DND-41 (cell line): ENCODE data around the gene USP48.

ENCODE experiments used
- ATAC-seq: fragments of 200-7000 bp; cut with Tn5 transposase; 3 replicates; pipeline ENCODE4 v1.9.1; 2021; ENCODE audit warnings: low read depth; ENCODE audit not compliant: insufficient read depth
- DNase-seq: peaks from one replicate; pipeline ENCODE4 v3.0.0-alpha.2; 2020
- H2AFZ ChIP-seq: 2 replicates; pipeline ENCODE4 v1.6.0; 2012; ENCODE audit warnings: low read depth, low read length
- H3K27ac ChIP-seq: 2 replicates; pipeline ENCODE4 v1.5.1; 2012; ENCODE audit warnings: low read length, inconsistent platforms
- H3K27me3 ChIP-seq: fragments of 200-600 bp; sonication (generic); 2 replicates; pipeline ENCODE4 v1.6.0; 2012; ENCODE audit warnings: low read length, mild to moderate bottlenecking, inconsistent platforms; ENCODE audit not compliant: insufficient read depth, poor library complexity
- H3K36me3 ChIP-seq: 2 replicates; pipeline ENCODE4 v1.5.1; 2012; ENCODE audit warnings: low read length, inconsistent platforms; ENCODE audit not compliant: insufficient read depth
- H3K4me1 ChIP-seq: 2 replicates; pipeline ENCODE4 v1.5.1; 2012; ENCODE audit warnings: mild to moderate bottlenecking, low read length; ENCODE audit not compliant: insufficient read depth
- H3K4me2 ChIP-seq: 2 replicates; pipeline ENCODE4 v1.6.0; 2012; ENCODE audit warnings: mild to moderate bottlenecking, moderate library complexity, low read length, inconsistent platforms; ENCODE audit not compliant: insufficient read depth
- H3K4me3 ChIP-seq, 2 experiments: fragments of 200-600 bp in 1 of 2; shearing (Covaris generic) in 1 of 2; 2 replicates each; pipeline ENCODE4 v1.5.1; 2012 to 2016; ENCODE audit warnings: inconsistent platforms in 2 of 2, low read length in 2 of 2, mild to moderate bottlenecking in 2 of 2, low read depth in 1 of 2, moderate library complexity in 1 of 2
- H3K79me2 ChIP-seq: 2 replicates; pipeline ENCODE4 v1.6.0; 2012; ENCODE audit warnings: low read length, inconsistent platforms; ENCODE audit not compliant: insufficient read depth
- H3K9ac ChIP-seq: 2 replicates; pipeline ENCODE4 v1.6.0; 2012; ENCODE audit warnings: low read depth, mild to moderate bottlenecking, inconsistent platforms, low read length, moderate library complexity
- H3K9me3 ChIP-seq: 2 replicates; pipeline ENCODE4 v1.5.1; 2012; ENCODE audit warnings: low read length, moderate library complexity, mild to moderate bottlenecking, inconsistent platforms; ENCODE audit not compliant: insufficient read depth, severe bottlenecking
- H4K20me1 ChIP-seq: 2 replicates; pipeline ENCODE4 v1.6.0; 2012; ENCODE audit warnings: low read length; ENCODE audit not compliant: insufficient read depth
- CTCF ChIP-seq: IDR thresholded peaks from 2 replicates; pipeline ENCODE4 v1.5.1; 2012; ENCODE audit warnings: borderline replicate concordance, low read length, moderate library complexity, mild to moderate bottlenecking; ENCODE audit not compliant: poor library complexity, severe bottlenecking; ENCODE audit errors: extremely low read depth
- EZH2 ChIP-seq: IDR thresholded peaks from 3 replicates; pipeline ENCODE4 v1.6.1; 2012; ENCODE audit warnings: borderline replicate concordance, low read depth, mild to moderate bottlenecking, moderate library complexity, low read length, inconsistent platforms; ENCODE audit not compliant: severe bottlenecking

USP48 gene

DNA sequence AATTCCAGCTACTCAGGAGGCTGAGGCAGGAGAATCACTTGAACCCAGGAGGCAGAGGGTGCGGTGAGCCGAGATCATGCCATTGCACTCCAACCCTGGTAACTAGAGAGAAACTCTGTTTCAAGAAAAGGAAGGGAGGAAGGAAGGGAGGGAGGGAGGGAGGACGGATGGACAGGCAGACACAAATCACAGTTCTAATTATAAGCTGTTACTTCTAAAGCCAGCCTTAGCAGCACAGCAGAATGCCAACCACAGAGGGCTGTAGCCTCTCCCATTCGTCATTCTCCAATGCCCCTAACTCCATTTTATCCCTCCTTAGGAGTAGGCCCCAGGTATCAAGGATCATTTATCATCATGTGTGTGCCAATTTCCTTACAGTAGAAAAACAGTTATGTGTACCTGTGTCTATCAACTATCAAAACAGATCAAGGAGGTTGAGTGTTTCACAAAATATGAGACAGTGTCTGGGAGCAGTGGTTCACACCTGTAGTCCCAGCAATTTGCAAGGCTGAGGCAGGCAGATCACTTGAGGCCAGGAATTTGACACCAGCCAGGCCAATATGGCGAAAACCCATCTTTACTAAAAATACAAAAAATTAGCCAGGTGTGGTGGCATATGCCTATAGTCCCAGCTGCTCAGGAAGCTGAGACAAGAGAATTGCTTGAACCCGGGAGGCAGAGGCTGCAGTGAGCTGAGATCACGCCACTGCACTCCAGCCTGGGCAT, 19.1 kb downstream of the USP48 start:
- no peaks in the 10 kb centered on the region for H3K4me1 ChIP-seq
- peaks cover 3% of the 10 kb centered on the region; the same call in 1 of the 2 replicates for H3K36me3 ChIP-seq
- H4K20me1 ChIP-seq = peaks cover 85% of the 10 kb centered on the region
- DNase-seq (no peak), ATAC-seq (no peak)
- no peak overlapping the region for H3K4me2 ChIP-seq
- no peaks in the 10 kb centered on the region for H3K27me3 ChIP-seq
- H3K79me2 ChIP-seq = peaks cover 99% of the 10 kb centered on the region
- no peak overlapping the region for H2AFZ ChIP-seq
- H3K4me3 ChIP-seq = no peak overlapping the region
- H3K9ac ChIP-seq = no peak overlapping the region
- H3K9me3 ChIP-seq = no peaks in the 10 kb centered on the region
- TF ChIP-seq CTCF = no peak
- H3K27ac ChIP-seq = no peak overlapping the region

- H3K4me2 ChIP-seq = no peak overlapping the region
- H4K20me1 ChIP-seq = peaks cover 85% of the 10 kb centered on the region
- H3K36me3 ChIP-seq = peaks cover 3% of the 10 kb centered on the region; the same call in 1 of the 2 replicates
- no peaks in the 10 kb centered on the region for H3K9me3 ChIP-seq
- no peak for TF ChIP-seq CTCF
- TF ChIP-seq EZH2 = no peak
- no peak overlapping the region for H3K9ac ChIP-seq
- H3K27ac ChIP-seq = no peak overlapping the region
- no peaks in the 10 kb centered on the region for H3K4me1 ChIP-seq
- H2AFZ ChIP-seq = no peak overlapping the region
- H3K79me2 ChIP-seq = peaks cover 99% of the 10 kb centered on the region
- no peaks in the 10 kb centered on the region for H3K27me3 ChIP-seq
- DNase-seq (no peak), ATAC-seq (no peak)
- no peak overlapping the region for H3K4me3 ChIP-seq
Measured at GRCh38 chr1:21763236-21763635, 19.7 kb downstream of the USP48 start.

GRCh38 chr1:21762022-21762404, 20.9 kb downstream of the USP48 start:
- no peak for TF ChIP-seq EZH2
- no peak for TF ChIP-seq CTCF
- no peak overlapping the region for H3K9ac ChIP-seq

GRCh38 chr1:21761052-21761451, 21.9 kb downstream of the USP48 start:
- ATAC-seq (no peak), DNase-seq (no peak)
- no peak overlapping the region for H3K27ac ChIP-seq
- H3K9ac ChIP-seq = no peak overlapping the region
- H3K36me3 ChIP-seq = peaks cover 13% of the 10 kb centered on the region
- H3K27me3 ChIP-seq = no peaks in the 10 kb centered on the region
- H2AFZ ChIP-seq = no peak overlapping the region
- TF ChIP-seq EZH2 = no peak
- TF ChIP-seq CTCF = no peak
- no peak overlapping the region for H3K4me3 ChIP-seq
- no peaks in the 10 kb centered on the region for H3K4me1 ChIP-seq
- H3K9me3 ChIP-seq = no peaks in the 10 kb centered on the region
- H4K20me1 ChIP-seq = peaks cover 77% of the 10 kb centered on the region
- peaks cover 94% of the 10 kb centered on the region for H3K79me2 ChIP-seq
- H3K4me2 ChIP-seq = no peak overlapping the region

More at GRCh38 chr1:21762022-21762404, 20.9 kb downstream of the USP48 start:
- H3K4me1 ChIP-seq = no peaks in the 10 kb centered on the region
- ATAC-seq (no peak), DNase-seq (no peak)
- no peaks in the 10 kb centered on the region for H3K9me3 ChIP-seq
- no peak overlapping the region for H3K4me3 ChIP-seq
- H3K27ac ChIP-seq = no peak overlapping the region
- peaks cover 7% of the 10 kb centered on the region for H3K36me3 ChIP-seq
- H2AFZ ChIP-seq = no peak overlapping the region
- peaks cover 97% of the 10 kb centered on the region for H3K79me2 ChIP-seq
- no peaks in the 10 kb centered on the region for H3K27me3 ChIP-seq
- no peak overlapping the region for H3K4me2 ChIP-seq
- peaks cover 85% of the 10 kb centered on the region for H4K20me1 ChIP-seq
